Measurements from ENCODE around the gene CHMP2A. TPM values are rescaled to one million over a fixed set of nuclear protein-coding genes. Genes with fewer than 3 reads are reported as not detected.
"Not testable (repeated sequence)": the region's sequence is repeated elsewhere in the genome, so short reads cannot be mapped to it uniquely, and the experiment has no call there.

CHMP2A gene
- total RNA-seq, 1 donor from 2014 or later = 47.7 TPM

DNA sequence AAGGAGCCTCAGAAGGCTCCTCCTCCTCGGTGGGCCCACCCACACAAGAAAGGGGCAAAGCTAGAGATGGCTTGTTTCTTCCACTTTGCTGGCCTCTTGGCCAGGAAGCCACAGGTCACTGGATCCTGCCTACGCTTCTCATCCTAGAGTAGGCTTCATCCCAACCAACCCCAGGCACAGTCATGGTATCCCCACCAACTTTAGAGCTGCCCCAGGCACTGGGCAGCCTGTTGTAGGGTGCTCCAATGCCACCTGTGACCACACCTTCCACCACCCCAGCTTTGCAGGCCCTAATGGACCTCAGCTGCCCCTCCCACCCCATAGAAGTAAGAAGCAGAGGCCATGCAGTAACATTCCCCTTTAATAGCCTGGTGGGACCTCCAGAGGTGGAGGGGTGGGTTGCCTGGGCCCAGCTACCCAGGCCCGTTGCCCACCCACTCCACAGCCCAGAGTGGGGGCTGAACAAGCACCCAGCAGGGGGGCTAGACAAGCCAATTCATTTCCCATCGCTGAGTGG, 522 bp upstream of the CHMP2A start:
- no peak for DNase-seq

DNA sequence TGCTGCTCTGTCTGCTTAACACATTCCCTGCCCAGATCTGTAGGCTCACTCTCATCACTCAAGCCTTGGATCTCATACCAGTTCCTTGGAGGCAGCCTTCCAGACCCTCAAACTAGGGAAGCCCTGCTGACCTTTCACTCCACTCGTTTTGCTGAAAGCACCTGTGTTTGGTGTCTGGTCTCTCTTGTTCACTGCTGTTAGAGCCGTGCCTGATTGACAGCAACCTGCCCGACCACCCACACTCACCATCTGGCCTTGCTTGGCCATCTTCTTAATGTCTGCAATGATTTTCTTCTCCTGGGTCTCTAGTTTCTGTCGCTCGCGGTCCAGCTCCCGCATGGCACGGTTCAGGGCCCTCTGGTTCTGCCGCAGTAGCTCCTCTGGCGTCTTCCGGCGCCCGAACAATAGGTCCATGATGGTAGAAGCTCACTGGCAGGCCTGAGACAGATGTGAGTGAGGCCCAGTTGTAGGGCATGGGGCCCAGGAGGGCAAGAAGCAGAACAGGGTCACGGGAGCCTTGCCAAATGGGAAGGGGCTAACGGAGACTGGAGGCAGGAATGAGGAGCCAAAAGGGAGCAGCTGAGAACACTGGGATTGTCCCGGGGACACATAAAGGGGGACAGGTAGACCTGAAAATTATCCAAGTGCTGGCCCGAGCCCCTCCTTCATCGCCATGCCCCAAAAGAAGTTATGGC, 959 bp downstream of the CHMP2A start:
- DNase-seq = no peak

DNA sequence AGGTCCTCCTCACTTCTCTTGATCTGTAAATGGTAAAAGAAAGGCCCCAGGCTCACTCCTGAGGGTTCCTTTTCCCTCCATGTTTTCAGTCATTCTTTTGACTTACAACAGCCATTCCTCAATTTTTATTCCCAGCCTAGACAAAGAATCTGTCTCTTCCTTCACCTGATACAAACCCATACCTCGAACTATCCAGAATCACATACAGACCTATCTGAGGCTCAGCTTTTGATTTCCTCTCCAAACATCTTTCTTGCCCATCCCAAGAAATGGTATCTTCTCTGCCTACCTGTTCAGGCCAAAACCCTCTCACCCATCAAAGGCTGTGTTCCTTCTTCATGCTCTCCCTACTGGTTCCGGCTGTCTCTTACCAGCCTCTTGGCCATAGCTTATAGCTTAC, 2.2 kb downstream of the CHMP2A start:
- no peak for DNase-seq

DNA sequence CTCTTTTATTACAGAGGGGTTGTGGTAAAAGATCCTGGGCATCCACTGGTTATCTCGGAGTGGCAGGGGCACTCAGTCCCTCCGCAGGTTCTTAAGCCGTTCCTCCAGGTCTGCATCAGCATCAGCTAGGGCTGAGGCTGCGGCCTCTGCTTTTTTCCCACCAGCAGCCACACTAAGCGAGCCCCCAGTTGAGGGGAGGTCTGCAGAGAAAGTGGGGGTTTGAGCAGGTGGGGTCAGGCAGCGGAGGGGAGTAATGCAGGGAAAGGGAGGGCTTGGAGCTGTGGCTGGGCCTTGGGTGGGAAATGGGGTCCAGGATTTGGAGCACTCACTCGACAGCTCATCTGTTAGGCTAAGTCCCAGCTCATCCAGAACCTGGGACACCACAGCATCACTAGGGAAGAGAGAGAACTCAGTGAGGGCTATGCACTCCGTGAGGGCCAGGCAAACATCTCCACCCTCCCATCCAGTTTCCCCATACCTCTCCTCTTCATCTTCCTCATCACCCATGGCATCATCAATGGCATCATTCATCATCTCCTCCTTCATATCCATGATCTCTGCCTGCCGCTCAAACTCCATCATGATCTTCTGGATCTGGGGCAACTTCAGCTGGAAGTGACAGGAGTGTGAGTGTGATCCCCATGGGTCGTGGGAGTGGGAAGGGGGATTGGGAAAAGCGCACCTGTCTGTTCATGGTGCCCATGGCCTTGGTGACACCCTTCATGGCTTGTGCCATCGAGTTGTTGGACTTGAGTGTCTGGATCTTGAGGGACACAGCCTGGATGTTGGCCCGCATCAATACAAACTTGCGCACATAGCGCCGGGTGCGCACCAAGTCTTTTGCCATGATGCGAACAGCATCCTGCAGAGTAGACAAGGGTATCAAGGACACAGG, 3.1 kb downstream of the CHMP2A start:
- no peak for DNase-seq

DNA sequence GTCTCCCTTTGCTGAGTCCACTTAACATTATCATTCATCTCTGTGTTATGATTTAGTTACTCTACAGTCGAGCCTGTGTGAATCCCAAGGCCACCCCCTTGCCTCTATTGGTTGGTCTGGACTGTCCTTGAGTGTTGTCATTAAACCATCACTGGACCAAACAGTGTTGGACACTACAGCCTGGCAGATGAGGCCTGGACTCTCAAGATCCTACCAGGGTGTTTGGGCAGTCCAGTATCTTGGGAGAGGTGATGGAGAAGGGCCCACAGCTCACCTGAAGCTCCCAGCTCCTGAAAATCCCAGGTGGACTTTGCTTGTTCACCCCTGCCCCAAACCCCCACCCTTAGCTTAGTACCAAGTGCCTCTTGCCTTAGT, 3.8 kb downstream of the CHMP2A start:
- no peak for DNase-seq

DNA sequence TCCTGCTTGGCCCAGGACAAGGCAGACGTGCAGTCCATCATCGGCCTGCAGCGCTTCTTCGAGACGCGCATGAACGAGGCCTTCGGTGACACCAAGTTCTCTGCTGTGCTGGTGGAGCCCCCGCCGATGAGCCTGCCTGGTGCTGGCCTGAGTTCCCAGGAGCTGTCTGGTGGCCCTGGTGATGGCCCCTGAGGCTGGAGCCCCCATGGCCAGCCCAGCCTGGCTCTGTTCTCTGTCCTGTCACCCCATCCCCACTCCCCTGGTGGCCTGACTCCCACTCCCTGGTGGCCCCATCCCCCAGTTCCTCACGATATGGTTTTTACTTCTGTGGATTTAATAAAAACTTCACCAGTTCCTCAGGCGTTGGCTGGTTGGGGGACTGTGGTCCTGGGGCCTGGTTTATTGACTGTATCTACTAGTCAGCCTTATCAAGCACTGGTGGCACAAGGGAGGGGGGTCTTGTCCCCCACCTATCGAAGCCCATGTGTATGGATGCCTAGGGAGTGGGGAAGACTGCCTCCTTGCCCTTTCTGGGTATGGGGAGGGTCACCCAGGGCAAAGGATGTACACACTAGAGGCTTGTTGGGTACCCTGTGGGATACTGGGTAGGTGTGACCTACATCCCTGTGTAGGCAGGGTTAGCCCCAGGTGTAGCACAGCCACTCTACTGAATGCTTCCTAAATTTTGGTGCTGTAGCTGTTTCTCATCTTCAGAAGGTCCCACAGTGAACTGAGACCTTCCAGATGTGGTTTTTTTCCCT, 4.4 kb downstream of the CHMP2A start:
- DNase-seq = no peak

DNA sequence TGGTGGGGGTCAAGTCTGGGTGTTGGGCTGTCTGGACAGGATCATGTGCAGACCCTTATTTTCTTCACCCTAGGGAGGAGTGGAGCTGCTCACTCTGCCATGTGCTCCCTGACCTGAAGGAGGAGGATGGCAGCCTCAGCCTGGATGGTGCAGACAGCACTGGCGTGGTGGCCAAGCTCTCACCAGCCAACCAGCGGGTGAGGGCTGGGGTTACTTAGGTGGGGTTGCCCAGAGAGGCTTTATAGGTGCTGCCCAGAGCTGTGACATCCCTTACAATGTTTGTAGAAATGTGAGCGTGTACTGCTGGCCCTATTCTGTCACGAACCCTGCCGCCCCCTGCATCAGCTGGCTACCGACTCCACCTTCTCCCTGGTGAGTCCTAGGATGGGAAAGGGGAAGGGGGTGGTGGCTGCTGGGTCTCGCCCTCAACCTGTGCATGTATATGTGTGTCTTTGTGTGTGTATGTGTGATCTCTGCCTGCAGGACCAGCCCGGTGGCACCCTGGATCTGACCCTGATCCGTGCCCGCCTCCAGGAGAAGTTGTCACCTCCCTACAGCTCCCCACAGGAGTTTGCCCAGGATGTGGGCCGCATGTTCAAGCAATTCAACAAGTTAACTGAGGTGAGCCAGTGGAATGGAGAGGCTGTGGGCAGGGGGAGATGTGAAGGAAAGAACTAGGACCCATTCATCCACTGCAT, 5.1 kb downstream of the CHMP2A start:
- no peak for DNase-seq

DNA sequence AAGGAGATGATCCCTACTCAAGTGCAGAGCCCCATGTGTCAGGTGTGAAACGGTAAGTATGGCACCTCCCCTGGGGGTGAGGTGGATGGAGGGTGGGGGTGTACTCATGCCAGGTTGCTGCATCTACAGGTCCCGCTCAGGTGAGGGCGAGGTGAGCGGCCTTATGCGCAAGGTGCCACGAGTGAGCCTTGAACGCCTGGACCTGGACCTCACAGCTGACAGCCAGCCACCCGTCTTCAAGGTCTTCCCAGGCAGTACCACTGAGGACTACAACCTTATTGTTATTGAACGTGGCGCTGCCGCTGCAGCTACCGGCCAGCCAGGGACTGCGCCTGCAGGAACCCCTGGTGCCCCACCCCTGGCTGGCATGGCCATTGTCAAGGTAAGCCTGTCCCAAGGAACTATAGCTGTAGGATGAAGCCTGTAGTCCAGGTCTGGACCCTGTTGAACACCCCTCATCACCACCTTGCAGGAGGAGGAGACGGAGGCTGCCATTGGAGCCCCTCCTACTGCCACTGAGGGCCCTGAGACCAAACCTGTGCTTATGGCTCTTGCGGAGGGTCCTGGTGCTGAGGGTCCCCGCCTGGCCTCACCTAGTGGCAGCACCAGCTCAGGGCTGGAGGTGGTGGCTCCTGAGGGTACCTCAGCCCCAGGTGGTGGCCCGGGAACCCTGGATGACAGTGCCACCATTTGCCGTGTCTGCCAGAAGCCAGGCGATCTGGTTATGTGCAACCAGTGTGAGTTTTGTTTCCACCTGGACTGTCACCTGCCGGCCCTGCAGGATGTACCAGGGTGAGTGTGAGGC, 5.8 kb downstream of the CHMP2A start:
- DNase-seq = no peak

DNA sequence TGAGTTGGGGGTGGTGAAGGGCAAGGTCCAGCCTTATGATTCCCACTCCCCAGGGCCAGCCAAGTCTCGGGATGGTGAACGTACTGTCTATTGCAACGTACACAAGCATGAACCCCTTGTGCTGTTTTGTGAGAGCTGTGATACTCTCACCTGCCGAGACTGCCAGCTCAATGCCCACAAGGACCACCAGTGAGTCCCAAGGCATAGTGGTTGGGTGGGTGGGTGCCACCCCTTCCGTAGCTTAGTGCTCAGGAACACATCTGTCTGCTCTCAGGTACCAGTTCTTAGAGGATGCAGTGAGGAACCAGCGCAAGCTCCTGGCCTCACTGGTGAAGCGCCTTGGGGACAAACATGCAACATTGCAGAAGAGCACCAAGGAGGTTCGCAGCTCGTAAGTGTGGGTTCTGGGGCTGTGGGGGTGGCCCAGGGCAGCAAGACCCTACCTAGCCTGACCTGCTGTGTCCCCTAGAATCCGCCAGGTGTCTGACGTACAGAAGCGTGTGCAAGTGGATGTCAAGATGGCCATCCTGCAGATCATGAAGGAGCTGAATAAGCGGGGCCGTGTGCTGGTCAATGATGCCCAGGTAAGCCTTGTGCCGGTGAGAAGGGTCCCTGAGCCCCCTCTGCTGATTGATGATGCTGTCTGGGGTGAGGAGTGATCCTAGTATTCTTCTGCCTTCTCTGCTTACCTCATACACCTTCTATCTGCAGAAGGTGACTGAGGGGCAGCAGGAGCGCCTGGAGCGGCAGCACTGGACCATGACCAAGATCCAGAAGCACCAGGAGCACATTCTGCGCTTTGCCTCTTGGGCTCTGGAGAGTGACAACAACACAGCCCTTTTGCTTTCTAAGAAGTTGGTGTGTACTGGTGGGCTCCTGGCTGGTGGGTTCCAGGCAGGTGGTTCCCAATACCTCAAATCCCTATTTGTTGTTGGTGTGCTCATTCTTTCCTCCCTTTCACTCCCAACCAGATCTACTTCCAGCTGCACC, 7.3 kb downstream of the CHMP2A start:
- no peak for DNase-seq

DNA sequence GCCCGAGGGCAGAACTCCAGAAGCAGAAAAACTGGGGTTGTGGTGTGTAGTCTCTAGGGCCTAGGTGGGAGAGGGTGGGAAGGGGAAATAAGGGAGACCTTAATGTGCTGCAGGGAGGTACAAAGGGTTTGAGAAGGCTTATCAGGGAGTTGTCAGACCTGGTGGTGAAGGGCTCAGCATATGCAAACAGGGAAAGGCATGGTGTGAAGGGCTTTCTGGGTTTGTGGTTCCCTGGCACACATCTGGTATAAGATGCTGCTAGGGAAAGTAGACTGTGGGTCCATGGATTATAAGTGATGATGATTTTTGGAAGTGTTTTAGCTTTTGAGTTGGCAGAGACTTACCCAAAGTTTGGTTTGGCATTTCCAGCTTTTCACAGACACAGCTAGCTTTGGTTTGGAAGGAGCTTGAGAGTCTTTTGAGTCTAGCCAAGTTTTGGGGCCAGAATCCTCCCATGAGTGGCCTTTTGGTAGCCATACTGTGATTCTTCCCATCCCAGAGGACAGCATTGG, 8.8 kb downstream of the CHMP2A start:
- DNase-seq = no peak

DNA sequence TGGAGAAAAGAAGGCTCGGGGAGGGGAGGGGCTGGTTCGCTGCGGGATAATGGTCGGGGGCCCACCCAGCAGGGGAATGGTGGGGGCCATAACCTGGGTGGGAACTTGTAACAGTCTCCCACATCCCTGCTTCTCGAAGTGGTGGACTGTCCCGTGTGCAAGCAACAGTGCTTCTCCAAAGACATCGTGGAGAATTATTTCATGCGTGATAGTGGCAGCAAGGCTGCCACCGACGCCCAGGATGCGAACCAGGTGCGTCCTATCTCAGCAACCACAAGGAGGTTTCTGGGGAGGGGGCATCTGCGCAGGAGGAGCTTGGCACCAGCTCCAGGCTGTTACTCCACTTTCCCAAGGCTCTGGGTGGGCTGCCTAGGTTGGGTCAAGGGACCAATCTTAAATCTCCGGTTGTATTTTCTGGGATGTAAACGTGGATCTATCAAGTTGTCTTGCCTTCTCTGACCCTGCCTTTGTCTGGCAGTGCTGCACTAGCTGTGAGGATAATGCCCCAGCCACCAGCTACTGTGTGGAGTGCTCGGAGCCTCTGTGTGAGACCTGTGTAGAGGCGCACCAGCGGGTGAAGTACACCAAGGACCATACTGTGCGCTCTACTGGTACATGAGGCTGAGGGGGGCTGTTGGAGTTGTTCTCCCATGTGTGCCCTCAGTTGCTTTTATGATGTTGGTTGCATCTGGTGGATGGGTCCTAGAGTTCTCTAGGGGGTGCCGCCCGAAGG, 9.5 kb downstream of the CHMP2A start:
- DNase-seq = no peak

DNA sequence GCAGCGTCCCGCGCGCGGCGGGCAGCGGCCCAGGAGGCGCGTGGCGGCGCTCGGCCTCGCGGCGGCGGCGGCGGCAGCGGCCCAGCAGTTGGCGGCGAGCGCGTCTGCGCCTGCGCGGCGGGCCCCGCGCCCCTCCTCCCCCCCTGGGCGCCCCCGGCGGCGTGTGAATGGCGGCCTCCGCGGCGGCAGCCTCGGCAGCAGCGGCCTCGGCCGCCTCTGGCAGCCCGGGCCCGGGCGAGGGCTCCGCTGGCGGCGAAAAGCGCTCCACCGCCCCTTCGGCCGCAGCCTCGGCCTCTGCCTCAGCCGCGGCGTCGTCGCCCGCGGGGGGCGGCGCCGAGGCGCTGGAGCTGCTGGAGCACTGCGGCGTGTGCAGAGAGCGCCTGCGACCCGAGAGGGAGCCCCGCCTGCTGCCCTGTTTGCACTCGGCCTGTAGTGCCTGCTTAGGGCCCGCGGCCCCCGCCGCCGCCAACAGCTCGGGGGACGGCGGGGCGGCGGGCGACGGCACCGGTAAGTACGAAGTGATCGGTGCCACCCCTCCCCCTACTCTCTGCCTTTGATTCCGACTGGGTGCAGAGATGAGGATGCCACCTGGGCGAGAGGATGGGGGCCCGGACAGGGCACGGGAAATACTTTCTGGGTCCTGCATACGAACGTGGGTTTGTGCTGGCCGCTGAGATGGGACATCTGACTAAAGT, 10.2 kb downstream of the CHMP2A start:
- DNase-seq = no peak

DNA sequence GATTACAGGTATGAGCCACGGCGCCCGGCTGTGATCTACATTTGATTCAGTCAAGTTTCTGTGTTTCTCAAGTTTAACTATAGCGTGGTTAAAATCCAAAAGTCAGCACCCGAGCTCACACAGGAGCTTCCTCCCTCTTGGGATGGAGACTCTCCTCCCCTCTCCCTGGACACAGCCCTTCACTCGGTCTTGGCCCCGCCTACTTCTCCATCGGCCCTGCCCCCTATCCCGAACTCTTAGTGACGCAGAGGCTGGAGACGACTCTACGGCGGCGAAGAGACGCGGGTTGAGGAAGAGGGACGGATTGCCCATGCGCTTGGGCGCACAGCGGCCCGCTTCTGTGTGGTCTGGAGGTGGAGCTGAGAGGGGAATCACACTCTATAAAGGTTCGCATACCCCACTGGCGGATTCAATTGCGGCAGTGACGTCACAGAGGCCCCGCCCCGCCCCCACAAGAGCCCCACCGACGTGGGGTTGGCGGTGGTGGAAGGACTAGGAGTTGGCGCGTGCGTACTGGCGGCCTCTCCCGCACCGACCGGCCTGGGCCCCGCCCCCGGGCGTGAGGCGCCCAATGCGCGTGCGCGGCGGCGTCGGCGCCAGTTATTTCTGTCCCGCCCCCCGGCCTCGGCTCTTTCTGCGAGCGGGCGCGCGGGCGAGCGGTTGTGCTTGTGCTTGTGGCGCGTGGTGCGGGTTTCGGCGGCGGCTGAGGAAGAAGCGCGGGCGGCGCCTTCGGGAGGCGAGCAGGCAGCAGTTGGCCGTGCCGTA, 10.9 kb downstream of the CHMP2A start, which contains the start of gene TRIM28:
Gene TRIM28, plus strand, starts transcription at position 239 of the 765 bp plus-strand sequence. CDS start 694 bp downstream, outside the sequence.
- DNase-seq = no peak

DNA sequence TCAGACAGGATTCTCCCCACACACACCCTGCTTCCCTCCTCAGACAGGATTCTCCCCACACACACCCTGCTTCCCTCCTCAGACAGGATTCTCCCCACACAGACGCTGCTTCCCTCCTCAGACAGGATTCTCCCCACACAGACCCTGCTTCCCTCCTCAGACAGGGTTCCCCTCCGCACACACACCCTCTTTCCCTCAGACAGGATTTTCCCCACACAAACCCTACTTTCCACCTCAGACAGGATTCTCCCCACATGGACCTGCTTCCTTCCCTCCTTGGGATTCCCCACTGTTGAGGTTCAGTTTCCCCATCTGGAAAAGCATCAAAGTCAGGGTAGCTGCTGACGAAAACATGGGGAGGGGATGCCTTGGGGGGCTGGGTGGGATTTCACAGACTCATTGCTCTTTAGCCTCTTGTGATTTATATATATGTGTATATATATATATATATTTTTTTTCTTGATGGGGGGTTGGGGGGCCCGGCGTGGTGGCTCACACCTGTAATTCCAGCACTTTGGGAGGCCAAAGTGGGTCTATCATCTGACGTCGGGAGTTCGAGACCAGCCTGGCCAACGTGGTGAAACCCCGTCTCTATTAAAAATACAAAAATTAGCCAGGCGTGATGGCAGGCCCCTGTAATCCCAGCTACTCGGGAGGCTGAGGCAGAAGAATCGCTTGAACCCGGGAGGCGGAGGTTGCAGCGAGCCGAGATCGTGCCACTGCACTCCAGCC, 12.1 kb downstream of the CHMP2A start:
- DNase-seq = not testable (repeated sequence)

DNA sequence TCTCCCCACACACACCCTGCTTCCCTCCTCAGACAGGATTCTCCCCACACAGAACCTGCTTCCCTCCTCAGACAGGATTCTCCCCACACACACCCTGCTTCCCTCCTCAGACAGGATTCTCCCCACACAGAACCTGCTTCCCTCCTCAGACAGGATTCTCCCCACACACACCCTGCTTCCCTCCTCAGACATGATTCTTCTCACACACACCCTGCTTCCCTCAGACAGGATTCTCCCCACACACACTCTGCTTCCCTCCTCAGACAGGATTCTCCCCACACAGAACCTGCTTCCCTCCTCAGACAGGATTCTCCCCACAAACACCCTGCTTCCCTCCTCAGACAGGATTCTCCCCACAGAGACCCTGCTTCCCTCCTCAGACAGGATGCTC, 15.7 kb downstream of the CHMP2A start:
- DNase-seq = not testable (repeated sequence)

DNA sequence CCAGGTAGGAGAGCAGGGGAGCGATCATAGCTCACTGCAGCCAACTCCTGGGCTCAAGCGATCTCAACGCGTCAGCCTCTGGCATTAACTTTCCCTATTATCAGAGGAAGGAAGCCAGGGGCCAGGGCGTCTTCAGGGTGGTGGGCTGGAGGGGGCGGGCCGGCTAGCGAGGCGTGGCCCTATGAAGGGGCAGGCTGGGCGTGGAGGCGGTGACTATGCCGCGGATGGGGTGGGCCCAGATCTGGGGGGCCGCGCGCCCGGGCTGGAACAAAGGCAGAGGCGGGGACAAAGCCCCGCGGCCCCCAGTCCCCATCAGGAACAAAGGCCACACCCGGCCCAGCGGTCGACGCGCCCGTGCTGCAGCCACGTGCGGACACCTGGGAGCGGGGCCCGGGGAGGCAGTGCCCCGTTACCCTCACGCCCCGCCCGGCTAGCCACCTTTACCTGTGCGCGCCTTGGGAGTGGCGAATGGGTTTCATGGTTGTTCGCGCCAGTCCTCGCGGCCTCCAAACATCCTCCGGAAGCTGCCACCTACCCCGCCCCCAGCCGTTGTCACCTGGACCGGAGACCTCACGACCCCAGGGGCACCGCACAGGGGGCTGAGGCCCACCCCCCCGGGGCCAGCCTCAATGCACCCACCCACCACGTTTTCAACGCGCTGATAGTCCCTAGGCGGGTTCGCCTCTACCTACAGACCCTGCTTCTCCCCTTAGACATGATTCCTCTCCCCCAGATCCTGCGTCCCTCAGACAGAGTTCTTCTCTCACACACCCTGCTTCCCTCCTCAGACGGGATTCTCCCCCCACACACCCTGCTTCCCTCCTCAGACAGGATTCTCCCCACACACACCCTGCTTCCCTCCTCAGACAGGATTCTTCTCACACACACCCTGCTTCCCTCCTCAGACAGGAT, 16.4 kb downstream of the CHMP2A start:
- DNase-seq = no peak

Measured in occipital lobe (tissue), 2 donors.